ENCODE measurements around the gene RAB27A.

DNA sequence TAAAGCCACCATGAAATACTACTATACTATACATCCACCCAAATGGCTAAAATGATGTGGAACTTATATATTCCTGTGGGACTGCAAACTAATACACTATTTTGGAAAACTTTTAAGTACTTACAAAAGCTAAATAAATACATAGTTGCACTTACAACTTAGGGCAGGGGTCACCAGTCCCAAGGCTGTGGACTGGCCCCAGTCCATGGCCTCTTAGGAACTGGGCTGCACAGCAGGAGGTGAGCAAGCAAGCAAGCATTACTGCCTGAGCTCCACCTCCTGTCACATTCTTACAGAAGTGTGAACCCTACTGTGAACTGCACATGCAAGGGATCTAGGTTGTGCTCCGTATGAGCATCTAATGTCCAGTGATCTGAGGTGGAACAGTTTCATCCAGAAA lies 47.5 kb upstream of the RAB27A start:
- TF ChIP-seq POLR2A (IDR thresholded peaks at IDR 0.05; ENCODE audit: low read length) (no peak), GATA1 (IDR thresholded peaks at IDR 0.05; ENCODE audit: low read depth, low read length) (no peak)
